Measurements from ENCODE around the gene AMOTL1. TPM values are rescaled to one million over a fixed set of nuclear protein-coding genes. Genes with fewer than 3 reads are reported as not detected.

Gene AMOTL1
- total and polyA plus RNA-seq, 2 of the 8 experiments (the other 6 are each of a cell fraction or from before 2014, with no cell fraction given), result 9.0 to 27.6 TPM

GRCh38 chr11:94722735-94723134 lies 45.4 kb upstream of the AMOTL1 start:
- no peak overlapping the region for H3K4ac ChIP-seq (replicated peaks; ENCODE audit: insufficient read length, low read depth, low read length)
- FAIRE-seq (no peak), DNase-seq (ENCODE audit: low read depth in 1 of 2, low spot score in 2 of 2) (no peak)
- no peak overlapping the region for H2BK5ac ChIP-seq (ENCODE audit: low read depth, low read length)
- no peak overlapping the region for H3K4me2 ChIP-seq (ENCODE audit: insufficient read depth in 1 of 2, low read depth in 2 of 2, low read length in 2 of 2)
- H2BK120ac ChIP-seq (replicated peaks; ENCODE audit: low read depth, low read length), result no peak overlapping the region
- WGBS, 2 experiments (ENCODE audit: extremely low coverage in 1 of 2, insufficient coverage in 1 of 2, insufficient read length in 1 of 2, insufficient replicate concordance in 2 of 2, low coverage in 1 of 2, low lambda C conversion rate in 2 of 2, missing lambda C conversion rate in 1 of 2), result 86% methylated on average over 1 of the region's 1 CpG; no CpG with 5 or more reads in 1 of the 2 experiments
- no peak overlapping the region for H3K56ac ChIP-seq (replicated peaks; ENCODE audit: insufficient read length, low read depth, low read length)
- H4K91ac ChIP-seq (replicated peaks; ENCODE audit: insufficient read length, low read length), result no peak overlapping the region
- no peaks in the 10 kb centered on the region for H3K23me2 ChIP-seq (ENCODE audit: low read depth, low read length)
- no peak overlapping the region for H4K5ac ChIP-seq (ENCODE audit: insufficient read length, low read depth, low read length)
- peaks cover 0 to 2% of the 10 kb centered on the region in 2 experiments; a peak in 1 of 4 replicates for H3K9me3 ChIP-seq (ENCODE audit: insufficient read depth in 2 of 2, low read depth in 1 of 2, low read length in 1 of 2)
- no peaks in the 10 kb centered on the region for H4K20me1 ChIP-seq (replicated peaks in 1 of 2; ENCODE audit: control insufficient read depth in 1 of 2, insufficient read depth in 2 of 2, low read length in 2 of 2)
- no peak overlapping the region for H2BK15ac ChIP-seq (ENCODE audit: low read length)
- no peaks in the 10 kb centered on the region for H3K36me3 ChIP-seq (ENCODE audit: control insufficient read depth in 2 of 4, insufficient read depth in 4 of 4, low read length in 3 of 4)
- no peaks in the 10 kb centered on the region for H3K79me1 ChIP-seq (ENCODE audit: low read depth, low read length)
- CTCF ChIA-PET (ENCODE audit: partially characterized antibody), result interaction anchor here (1.2 to 3.3 kb wide), 2 partner anchors 11 to 34 kb away, joined by 3 to 19 read pairs; no protein-coding TSS in a partner anchor
- H3K18ac ChIP-seq (ENCODE audit: extremely low read depth, low read length), result no peak overlapping the region
- no peak overlapping the region for H4K8ac ChIP-seq (ENCODE audit: extremely low read depth, insufficient read depth, low read length)
- H3K9ac ChIP-seq (replicated peaks in 1 of 4; ENCODE audit: extremely low read depth in 1 of 4, low read depth in 3 of 4, low read length in 3 of 4), result no peak overlapping the region
- no peak overlapping the region for H2BK20ac ChIP-seq (ENCODE audit: low read length)
- H2BK12ac ChIP-seq (ENCODE audit: low read depth, low read length), result no peak overlapping the region
- H2AK5ac ChIP-seq (ENCODE audit: low read depth, low read length), result no peak overlapping the region
- POLR2A ChIA-PET (ENCODE audit: partially characterized antibody), result interaction anchor here (0.5 to 1.0 kb wide), 4 partner anchors 9 to 1527 kb away, joined by 3 read pairs; no protein-coding TSS in a partner anchor
- H3K14ac ChIP-seq (ENCODE audit: insufficient read length), result no peak overlapping the region
- H2AFZ ChIP-seq (ENCODE audit: low read length), result no peak overlapping the region
- no peak overlapping the region for H3K27ac ChIP-seq (ENCODE audit: low read depth, low read length)
- H3K4me1 ChIP-seq (replicated peaks in 1 of 4; ENCODE audit: control insufficient read depth in 3 of 4, insufficient read depth in 4 of 4, low read length in 3 of 4), result no peaks in the 10 kb centered on the region
- H3K23ac ChIP-seq (ENCODE audit: insufficient read length), result no peak overlapping the region
- no peaks in the 10 kb centered on the region; a peak in 1 of 7 replicates for H3K27me3 ChIP-seq (replicated peaks in 1 of 4; ENCODE audit: control insufficient read depth in 3 of 4, extremely low read depth in 1 of 4, insufficient read depth in 3 of 4, low read length in 3 of 4)
- H3K79me2 ChIP-seq (ENCODE audit: control insufficient read depth in 1 of 2, insufficient read depth in 2 of 2, low read length in 2 of 2), result no peaks in the 10 kb centered on the region
- H3K4me3 ChIP-seq (ENCODE audit: extremely low read depth in 1 of 4, insufficient read depth in 2 of 4, low read depth in 3 of 4, low read length in 4 of 4), result no peak overlapping the region
- TF ChIP-seq MAFK (IDR thresholded peaks at IDR 0.05; ENCODE audit: low read depth, low read length) (no peak), PHF8 (conservative IDR thresholded peaks at IDR 0.05; ENCODE audit: low read depth, low read length) (no peak), TEAD4 (IDR thresholded peaks at IDR 0.05; ENCODE audit: low read depth, low read length) (no peak), JUN (IDR thresholded peaks at IDR 0.05; ENCODE audit: low read depth, low read length) (no peak), SP1 (IDR thresholded peaks at IDR 0.05; ENCODE audit: low read depth, low read length) (no peak), USF2 (IDR thresholded peaks at IDR 0.05; ENCODE audit: low read length) (no peak), NANOG (IDR thresholded peaks at IDR 0.05; ENCODE audit: insufficient read depth, low read depth, low read length, poor library complexity, severe bottlenecking) (no peak), POLR2AphosphoS5 (IDR thresholded peaks at IDR 0.05; ENCODE audit: low read depth, low read length) (no peak), HDAC2 (IDR thresholded peaks at IDR 0.05; ENCODE audit: borderline replicate concordance in 1 of 2, low read depth in 2 of 2, low read length in 2 of 2) (no peak), SUZ12 (IDR thresholded peaks at IDR 0.05; ENCODE audit: low read length) (no peak), CBX8 (IDR thresholded peaks at IDR 0.05; ENCODE audit: borderline replicate concordance, low read depth, low read length) (no peak), ATF3 (IDR thresholded peaks at IDR 0.05; ENCODE audit: insufficient read depth, low read depth, low read length) (no peak)
